Hepatocyte (in vitro differentiated cells): ENCODE data around the gene AOX1. TPM values are rescaled to one million over a fixed set of nuclear protein-coding genes. Genes with fewer than 3 reads are reported as not detected.
A peak's percentile ranks its signal among the peaks of the same experiment; 100 is the strongest.

Experiments used
- DNase-seq: peaks from one replicate; pipeline ENCODE4 v3.0.0-alpha.2; 2016; ENCODE audit warnings: low spot score
- H2AFZ ChIP-seq: fragments of 200-600 bp; sonication (generic); 2 replicates; pipeline ENCODE4 v1.6.0; 2016; ENCODE audit warnings: antibody characterized with exemption, mild to moderate bottlenecking
- H3K27ac ChIP-seq: fragments of 200-600 bp; sonication (generic); 2 replicates; pipeline ENCODE4 v1.5.1; 2016; ENCODE audit warnings: mild to moderate bottlenecking
- H3K27me3 ChIP-seq: fragments of 200-600 bp; sonication (generic); 2 replicates; pipeline ENCODE4 v1.6.1; 2016
- H3K36me3 ChIP-seq: fragments of 200-600 bp; sonication (generic); replicated peaks from 2 replicates; pipeline ENCODE4 v1.5.1; 2016; ENCODE audit warnings: low read depth; ENCODE audit not compliant: insufficient read depth
- H3K4me1 ChIP-seq: fragments of 200-600 bp; sonication (generic); 2 replicates; pipeline ENCODE4 v1.5.1; 2016; ENCODE audit warnings: mild to moderate bottlenecking, moderate library complexity; ENCODE audit not compliant: insufficient read depth
- H3K4me2 ChIP-seq: fragments of 200-600 bp; sonication (generic); 2 replicates; pipeline ENCODE4 v1.6.0; 2016
- H3K4me3 ChIP-seq: fragments of 200-600 bp; sonication (generic); 2 replicates; pipeline ENCODE4 v1.5.1; 2016; ENCODE audit warnings: mild to moderate bottlenecking
- H3K79me2 ChIP-seq: fragments of 200-600 bp; sonication (generic); 2 replicates; pipeline ENCODE4 v1.6.0; 2017; ENCODE audit warnings: mild to moderate bottlenecking
- H3K9me2 ChIP-seq: fragments of 200-600 bp; sonication (generic); replicated peaks from 2 replicates; pipeline ENCODE4 v1.6.0; 2017; ENCODE audit warnings: mild to moderate bottlenecking; ENCODE audit not compliant: insufficient read depth
- H3K9me3 ChIP-seq: fragments of 200-600 bp; sonication (generic); 2 replicates; pipeline ENCODE4 v1.5.1; 2016; ENCODE audit warnings: low read depth, mild to moderate bottlenecking
- H4K20me1 ChIP-seq: fragments of 200-600 bp; sonication (generic); 2 replicates; pipeline ENCODE4 v1.6.0; 2016; ENCODE audit warnings: mild to moderate bottlenecking; ENCODE audit not compliant: insufficient read depth, poor library complexity, severe bottlenecking
- EZH2 ChIP-seq: fragments of 200-600 bp; sonication (generic); IDR thresholded peaks from 2 replicates; pipeline ENCODE4 v1.6.1; 2016; ENCODE audit warnings: antibody characterized with exemption, mild to moderate bottlenecking, borderline replicate concordance
- EZH2phosphoT487 ChIP-seq: fragments of 200-600 bp; sonication (generic); IDR thresholded peaks from one replicate; pipeline ENCODE4 v1.6.1; 2018; ENCODE audit warnings: antibody characterized with exemption, mild to moderate bottlenecking, low read depth, moderate library complexity; ENCODE audit not compliant: unreplicated experiment, severe bottlenecking
- WGBS: methylation state at CpG from one replicate; pipeline ENCODE4 v1.1.6; 2016; ENCODE audit warnings: low lambda C conversion rate; ENCODE audit errors: missing lambda C conversion rate; 5-methylcytosine and 5-hydroxymethylcytosine counted together
- polyA plus RNA-seq: library from polyadenylated mRNA; unstranded; fragments of >200 nt; fragmentation: Nextera tagmentation; extraction: Ambion mirVana; gene quantifications from 2 replicates; pipeline ENCODE4 v1.2.1, GENCODE V29; 2016
- total RNA-seq: library from RNA; depleted of rRNA; stranded (reverse); fragments of >200 nt; gene quantifications from 2 replicates; pipeline ENCODE4 v1.2.3, GENCODE V29; 2014
- TF ChIP-seq, protein P1 (sequence below): fragments of 200-600 bp; sonication (generic); IDR thresholded peaks from 2 replicates; pipeline ENCODE4 v1.5.1; 2016; ENCODE audit warnings: antibody characterized with exemption, mild to moderate bottlenecking; ENCODE audit not compliant: poor library complexity

AOX1 gene
- total and polyA plus RNA-seq, 2 experiments from 2014 or later, result 4.7 to 7.4 TPM

DNA sequence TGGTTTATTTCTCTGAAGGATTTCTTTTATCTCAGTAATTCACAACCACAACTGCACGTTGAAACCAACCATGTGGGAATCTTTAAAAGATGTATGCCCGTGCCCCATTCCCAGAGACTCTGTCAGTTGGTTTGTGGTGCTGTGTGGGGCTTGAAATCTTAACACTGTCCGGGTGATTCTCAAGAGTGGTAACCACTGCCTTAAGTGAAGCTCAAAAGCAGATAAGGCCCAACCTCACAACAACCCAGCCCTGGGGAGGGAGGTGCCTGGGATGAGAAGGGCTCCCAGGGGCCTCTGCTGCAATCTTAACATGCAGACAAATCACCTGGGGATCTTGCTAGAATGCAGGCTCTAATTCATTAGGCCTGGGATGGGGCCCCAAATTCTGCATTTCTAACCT lies 13.4 kb downstream of the AOX1 start:
- Histone ChIP-seq H3K27me3 (no peaks in the 10 kb centered on the region), H3K36me3 (no peaks in the 10 kb centered on the region), H3K4me2 (no peak overlapping the region), H3K27ac (no peak overlapping the region), H2AFZ (no peak overlapping the region), H3K79me2 (no peaks in the 10 kb centered on the region), H3K4me3 (no peak overlapping the region), H3K4me1 (peaks cover 7% of the 10 kb centered on the region), H3K9me3 (no peaks in the 10 kb centered on the region), H4K20me1 (no peaks in the 10 kb centered on the region), H3K9me2 (no peaks in the 10 kb centered on the region)
- no peak for DNase-seq
- no peak for TF ChIP-seq EZH2phosphoT487
- TF ChIP-seq, protein P1, sequence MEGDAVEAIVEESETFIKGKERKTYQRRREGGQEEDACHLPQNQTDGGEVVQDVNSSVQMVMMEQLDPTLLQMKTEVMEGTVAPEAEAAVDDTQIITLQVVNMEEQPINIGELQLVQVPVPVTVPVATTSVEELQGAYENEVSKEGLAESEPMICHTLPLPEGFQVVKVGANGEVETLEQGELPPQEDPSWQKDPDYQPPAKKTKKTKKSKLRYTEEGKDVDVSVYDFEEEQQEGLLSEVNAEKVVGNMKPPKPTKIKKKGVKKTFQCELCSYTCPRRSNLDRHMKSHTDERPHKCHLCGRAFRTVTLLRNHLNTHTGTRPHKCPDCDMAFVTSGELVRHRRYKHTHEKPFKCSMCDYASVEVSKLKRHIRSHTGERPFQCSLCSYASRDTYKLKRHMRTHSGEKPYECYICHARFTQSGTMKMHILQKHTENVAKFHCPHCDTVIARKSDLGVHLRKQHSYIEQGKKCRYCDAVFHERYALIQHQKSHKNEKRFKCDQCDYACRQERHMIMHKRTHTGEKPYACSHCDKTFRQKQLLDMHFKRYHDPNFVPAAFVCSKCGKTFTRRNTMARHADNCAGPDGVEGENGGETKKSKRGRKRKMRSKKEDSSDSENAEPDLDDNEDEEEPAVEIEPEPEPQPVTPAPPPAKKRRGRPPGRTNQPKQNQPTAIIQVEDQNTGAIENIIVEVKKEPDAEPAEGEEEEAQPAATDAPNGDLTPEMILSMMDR, result no peak
- no peak for TF ChIP-seq EZH2
- 72% methylated on average over 3 of the region's 3 CpGs for WGBS

DNA sequence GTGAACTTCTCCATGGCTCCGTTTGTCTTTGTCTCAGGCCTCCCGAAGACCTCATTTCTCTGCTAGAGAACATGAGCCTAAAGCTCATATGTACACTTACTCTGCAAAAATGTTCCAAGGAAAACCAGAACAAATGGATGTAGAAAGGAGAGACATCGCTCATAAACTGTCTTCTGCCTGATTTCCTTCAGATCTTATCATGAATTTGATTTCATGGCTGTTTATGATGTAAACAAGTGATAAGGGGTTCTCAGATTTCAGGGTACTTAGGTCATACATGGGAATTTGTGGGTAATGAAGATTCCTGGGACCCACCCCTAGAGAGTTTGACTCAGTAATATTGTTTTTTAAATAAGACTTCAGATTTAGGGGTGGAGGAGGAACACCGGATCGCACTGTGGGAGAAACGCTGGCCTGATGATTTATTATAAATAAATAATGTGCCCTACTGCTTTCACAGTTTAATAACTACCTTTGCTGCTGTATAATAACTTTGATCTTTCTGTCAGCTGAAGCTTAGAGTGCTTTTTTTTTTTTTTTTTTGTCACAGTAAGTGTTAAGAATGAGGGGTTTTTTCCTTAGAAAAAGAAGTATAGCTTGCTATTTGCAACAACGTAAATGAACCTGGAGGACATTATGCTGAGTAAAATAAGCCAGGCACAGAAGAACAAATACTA lies 14.9 kb downstream of the AOX1 start:
- Histone ChIP-seq H3K4me2 (no peak overlapping the region), H2AFZ (no peak overlapping the region), H3K27me3 (no peaks in the 10 kb centered on the region), H3K9me3 (no peaks in the 10 kb centered on the region), H3K36me3 (no peaks in the 10 kb centered on the region), H3K79me2 (no peaks in the 10 kb centered on the region), H3K9me2 (no peaks in the 10 kb centered on the region), H3K4me3 (no peak overlapping the region), H3K27ac (peak overlapping the region; percentile 1), H4K20me1 (no peaks in the 10 kb centered on the region), H3K4me1 (peaks cover 7% of the 10 kb centered on the region)
- 37% methylated on average over 7 of the region's 7 CpGs for WGBS
- TF ChIP-seq, protein P1, result no peak
- TF ChIP-seq EZH2phosphoT487 (no peak), EZH2 (no peak)
- DNase-seq, result no peak

- Histone ChIP-seq H3K4me3 (no peak overlapping the region), H3K79me2 (no peaks in the 10 kb centered on the region), H3K36me3 (no peaks in the 10 kb centered on the region), H3K27me3 (no peaks in the 10 kb centered on the region), H3K4me1 (peaks cover 4% of the 10 kb centered on the region), H3K27ac (no peak overlapping the region), H3K4me2 (no peak overlapping the region), H3K9me2 (no peaks in the 10 kb centered on the region), H2AFZ (no peak overlapping the region), H3K9me3 (no peaks in the 10 kb centered on the region), H4K20me1 (no peaks in the 10 kb centered on the region)
- DNase-seq, result no peak
- WGBS, result 97% methylated on average over 4 of the region's 4 CpGs
- TF ChIP-seq EZH2 (no peak), EZH2phosphoT487 (no peak)
- TF ChIP-seq, protein P1, result no peak
These were observed 16.8 kb downstream of the AOX1 start for GRCh38 chr2:200602584-200602983.

DNA sequence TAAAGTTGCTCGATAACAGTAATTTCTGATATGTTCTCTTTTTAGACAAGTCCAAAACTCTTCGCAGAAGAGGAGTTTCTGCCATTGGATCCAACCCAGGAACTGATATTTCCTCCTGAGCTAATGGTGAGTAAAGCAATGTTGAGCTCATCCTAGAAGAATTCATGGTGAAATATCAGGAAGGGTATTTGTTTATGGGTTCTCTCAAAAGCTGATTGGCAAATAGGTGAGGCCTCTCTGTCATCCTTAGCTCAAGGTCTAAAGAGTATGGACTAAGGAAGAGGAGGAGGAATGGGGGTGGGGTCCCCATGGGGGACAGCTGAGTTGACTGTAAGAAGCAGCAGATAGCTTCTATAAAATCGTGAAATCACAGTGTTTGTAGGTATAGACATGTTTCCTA lies 18.2 kb downstream of the AOX1 start:
- Histone ChIP-seq H4K20me1 (no peaks in the 10 kb centered on the region), H3K79me2 (no peaks in the 10 kb centered on the region), H3K9me3 (no peaks in the 10 kb centered on the region), H3K27ac (peak overlapping the region; percentile 53), H3K4me3 (no peak overlapping the region), H3K27me3 (no peaks in the 10 kb centered on the region), H3K4me2 (no peak overlapping the region), H2AFZ (no peak overlapping the region), H3K4me1 (peaks cover 4% of the 10 kb centered on the region), H3K9me2 (no peaks in the 10 kb centered on the region), H3K36me3 (no peaks in the 10 kb centered on the region)
- WGBS, result 85% methylated on average over 3 of the region's 3 CpGs
- TF ChIP-seq EZH2 (no peak), EZH2phosphoT487 (no peak)
- TF ChIP-seq, protein P1, result no peak
- DNase-seq, result peak; percentile 42
